D721Med (cell line): Measurements from ENCODE around the gene COL26A1.

Experiments used
- DNase-seq: peaks from one replicate; pipeline ENCODE4 v3.0.0; 2011; ENCODE audit warnings: low spot score; ENCODE audit not compliant: insufficient read length
- FAIRE-seq: peaks from 2 replicates; lab custom pipeline; 2011; peaks lifted over from hg19 to GRCh38; lab: Jason Lieb, UNC
- CTCF ChIP-seq: IDR thresholded peaks from 2 replicates; pipeline ENCODE4 v1.5.1; 2012; ENCODE audit warnings: mild to moderate bottlenecking, control low read depth; ENCODE audit not compliant: insufficient read depth; ENCODE audit errors: missing control alignments

The COL26A1 gene

GRCh38 chr7:101546308-101546936 lies 183.7 kb downstream of the COL26A1 start:
- DNase-seq (no peak), FAIRE-seq (no peak)
- no peak for TF ChIP-seq CTCF

GRCh38 chr7:101547022-101547915 lies 184.6 kb downstream of the COL26A1 start:
- no peak for TF ChIP-seq CTCF
- DNase-seq (no peak), FAIRE-seq (no peak)

DNA sequence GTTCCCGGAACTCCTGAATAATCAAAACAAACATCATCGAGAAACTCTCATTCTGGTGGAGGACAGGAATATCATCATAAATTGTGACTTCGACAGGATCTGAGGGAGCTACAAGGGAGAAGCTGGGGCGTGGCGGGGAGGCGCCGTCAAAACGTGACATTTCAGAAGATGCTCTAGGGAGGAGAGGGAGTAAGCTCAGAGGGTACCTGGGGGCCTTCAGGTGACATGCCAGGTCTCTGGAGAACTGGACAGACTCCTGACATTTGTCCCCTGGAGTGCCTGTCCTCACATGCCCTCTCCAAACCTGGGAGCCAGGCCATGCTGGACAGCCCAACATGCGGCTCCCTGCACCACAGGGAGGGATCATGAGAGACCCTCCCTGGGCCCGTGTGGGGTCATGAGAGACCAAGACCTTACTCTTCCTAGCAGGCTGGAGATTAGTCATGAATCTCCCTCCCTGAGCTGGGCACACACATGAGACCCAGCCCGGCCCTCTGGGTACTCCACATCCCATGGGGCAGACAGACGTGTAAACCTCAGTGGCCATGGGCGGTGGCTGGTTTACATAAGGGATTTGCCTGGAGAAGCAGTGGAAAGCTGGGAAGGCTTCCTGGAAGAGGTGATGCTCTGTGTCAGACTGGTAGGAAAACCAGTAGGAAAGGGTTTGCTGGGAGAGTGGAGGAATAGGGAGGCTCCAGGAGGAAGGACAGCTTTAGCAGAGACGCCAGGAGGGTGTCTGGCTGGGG lies 185.4 kb downstream of the COL26A1 start:
- FAIRE-seq (no peak), DNase-seq (no peak)
- no peak for TF ChIP-seq CTCF

- DNase-seq (no peak), FAIRE-seq (no peak)
- TF ChIP-seq CTCF, result no peak
Observed at GRCh38 chr7:101549734-101550133, 187.1 kb downstream of the COL26A1 start.

DNA sequence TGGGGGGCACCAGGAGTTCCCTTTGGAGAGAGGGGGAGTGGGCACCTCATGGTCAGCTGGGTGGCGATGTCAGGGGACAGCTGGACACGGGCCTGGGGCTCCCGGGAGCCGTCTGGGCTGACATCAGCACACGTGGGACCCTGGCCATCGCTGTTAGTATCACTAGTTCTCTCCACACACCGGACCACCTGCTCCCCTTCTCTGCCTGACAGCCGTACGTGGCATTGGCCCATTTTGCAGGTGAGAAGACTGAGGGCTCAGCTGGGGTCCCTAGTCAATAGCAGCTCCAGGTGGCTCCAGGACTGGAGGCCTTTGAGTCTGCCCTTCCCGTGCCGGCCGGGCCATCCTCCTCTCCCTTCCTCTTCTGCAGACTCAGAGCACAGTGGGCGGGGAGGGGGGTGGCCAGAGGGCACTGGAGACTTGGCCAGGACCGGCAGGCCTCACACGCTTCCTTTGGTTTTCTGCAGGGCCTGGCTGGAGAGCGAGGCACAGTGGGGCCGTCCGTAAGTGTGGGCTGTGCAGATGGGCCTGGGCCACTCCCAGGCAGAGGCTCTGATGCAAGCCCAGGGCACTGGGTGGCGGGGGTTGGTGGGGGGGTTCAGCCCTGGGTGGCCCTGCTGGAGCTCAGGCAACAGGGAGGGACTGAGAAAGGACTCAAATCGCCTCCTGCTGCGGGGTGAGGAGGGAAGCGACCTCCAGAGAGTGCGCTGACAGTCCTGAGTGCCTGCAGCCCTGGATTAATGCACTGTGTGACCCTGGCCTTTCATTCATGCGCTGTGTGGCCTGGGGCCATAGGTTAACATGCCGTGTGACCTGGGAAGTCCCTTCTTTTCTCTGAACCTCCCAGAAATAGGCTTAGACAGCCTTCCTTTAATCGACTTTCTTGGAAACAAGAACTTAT lies 188.2 kb downstream of the COL26A1 start:
- TF ChIP-seq CTCF, result no peak
- FAIRE-seq (no peak), DNase-seq (no peak)

GRCh38 chr7:101553018-101553770 lies 190.5 kb downstream of the COL26A1 start:
- DNase-seq (no peak), FAIRE-seq (no peak)
- TF ChIP-seq CTCF, result no peak
